ENCODE results near the gene CACNA1E.

Gene CACNA1E

DNA sequence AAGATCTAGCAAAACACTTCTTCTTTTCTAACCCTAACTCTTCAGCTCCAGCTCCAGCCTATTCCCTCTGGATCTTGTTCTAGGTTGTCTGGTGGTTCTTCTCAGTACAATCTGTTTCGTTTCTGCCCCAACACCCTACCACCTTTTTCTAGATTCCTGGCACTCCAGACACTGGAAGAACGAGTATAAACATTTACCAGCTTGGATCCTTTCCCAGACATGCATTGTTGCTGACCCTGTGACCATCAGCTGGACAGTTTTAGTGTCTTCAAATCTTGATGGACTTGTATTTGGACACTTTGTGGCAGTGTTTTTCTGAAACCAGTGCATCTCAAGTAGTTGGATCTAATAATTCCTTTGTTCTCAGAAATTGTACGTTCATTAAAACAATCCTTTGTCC is 30.6 kb upstream of the CACNA1E start:
- no peak for TF ChIP-seq EZH2phosphoT487 (conservative IDR thresholded peaks at IDR 0.05; ENCODE audit: low read length)
- TF ChIP-seq, protein P1, sequence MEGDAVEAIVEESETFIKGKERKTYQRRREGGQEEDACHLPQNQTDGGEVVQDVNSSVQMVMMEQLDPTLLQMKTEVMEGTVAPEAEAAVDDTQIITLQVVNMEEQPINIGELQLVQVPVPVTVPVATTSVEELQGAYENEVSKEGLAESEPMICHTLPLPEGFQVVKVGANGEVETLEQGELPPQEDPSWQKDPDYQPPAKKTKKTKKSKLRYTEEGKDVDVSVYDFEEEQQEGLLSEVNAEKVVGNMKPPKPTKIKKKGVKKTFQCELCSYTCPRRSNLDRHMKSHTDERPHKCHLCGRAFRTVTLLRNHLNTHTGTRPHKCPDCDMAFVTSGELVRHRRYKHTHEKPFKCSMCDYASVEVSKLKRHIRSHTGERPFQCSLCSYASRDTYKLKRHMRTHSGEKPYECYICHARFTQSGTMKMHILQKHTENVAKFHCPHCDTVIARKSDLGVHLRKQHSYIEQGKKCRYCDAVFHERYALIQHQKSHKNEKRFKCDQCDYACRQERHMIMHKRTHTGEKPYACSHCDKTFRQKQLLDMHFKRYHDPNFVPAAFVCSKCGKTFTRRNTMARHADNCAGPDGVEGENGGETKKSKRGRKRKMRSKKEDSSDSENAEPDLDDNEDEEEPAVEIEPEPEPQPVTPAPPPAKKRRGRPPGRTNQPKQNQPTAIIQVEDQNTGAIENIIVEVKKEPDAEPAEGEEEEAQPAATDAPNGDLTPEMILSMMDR (IDR thresholded peaks at IDR 0.05; ENCODE audit: insufficient read depth, low read length, poor library complexity, severe bottlenecking): no peak
- Histone ChIP-seq H3K27ac (ENCODE audit: low read depth, low read length) (no peak overlapping the region), H3K4me2 (ENCODE audit: low read depth, low read length, poor library complexity, severe bottlenecking) (no peak overlapping the region), H3K9me3 (ENCODE audit: insufficient read depth, low read length) (no peaks in the 10 kb centered on the region), H3K36me3 (ENCODE audit: low read length) (no peaks in the 10 kb centered on the region), H3K4me3 (ENCODE audit: insufficient read depth, low read length, poor library complexity, severe bottlenecking) (no peak overlapping the region), H3K9ac (ENCODE audit: low read length) (no peak overlapping the region), H2AFZ (ENCODE audit: low read depth, low read length, severe bottlenecking) (no peak overlapping the region), H3K79me2 (ENCODE audit: insufficient read depth, low read length) (no peaks in the 10 kb centered on the region), H3K27me3 (ENCODE audit: low read length) (no peaks in the 10 kb centered on the region), H3K9me2 (replicated peaks; ENCODE audit: insufficient read depth, low read length) (no peaks in the 10 kb centered on the region), H4K20me1 (ENCODE audit: low read depth, low read length) (no peaks in the 10 kb centered on the region), H3F3A (ENCODE audit: insufficient read depth) (no peaks in the 10 kb centered on the region)

DNA sequence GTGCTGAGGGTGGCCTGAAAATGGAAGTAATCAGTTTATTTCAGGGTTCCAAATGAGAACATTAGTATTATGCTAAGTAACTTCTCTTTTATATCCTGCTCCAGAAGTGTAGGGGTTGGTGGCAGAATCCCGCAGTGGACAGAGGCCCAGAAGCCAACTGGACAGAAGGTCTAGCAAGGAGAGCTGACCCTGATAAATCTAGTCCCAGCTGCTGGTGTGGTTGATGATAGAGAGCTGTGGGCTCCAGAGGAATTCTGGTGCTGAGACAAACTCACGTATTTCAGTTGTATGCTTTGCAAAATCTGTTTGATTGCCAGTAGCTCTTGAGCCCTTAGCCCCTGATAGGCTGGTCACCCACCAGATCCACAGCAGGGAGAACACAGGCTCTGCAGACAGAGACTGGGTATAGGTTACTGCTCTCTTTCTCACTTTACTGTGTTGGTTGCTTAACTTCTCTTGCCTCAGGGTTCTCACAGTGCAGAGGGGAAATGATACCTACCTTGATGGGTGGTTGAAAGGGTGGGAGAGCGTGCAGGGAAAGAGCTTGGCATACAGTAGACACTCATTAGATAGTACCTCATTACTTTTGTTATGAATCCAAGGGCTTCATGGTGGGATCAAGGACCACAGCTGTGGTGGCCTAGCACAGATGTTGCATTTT is 29.6 kb upstream of the CACNA1E start:
- Histone ChIP-seq H3K27ac (ENCODE audit: low read depth, low read length) (no peak overlapping the region), H3K4me3 (ENCODE audit: insufficient read depth, low read length, poor library complexity, severe bottlenecking) (no peak overlapping the region), H3K36me3 (ENCODE audit: low read length) (no peaks in the 10 kb centered on the region), H3F3A (ENCODE audit: insufficient read depth) (no peaks in the 10 kb centered on the region), H3K9me2 (replicated peaks; ENCODE audit: insufficient read depth, low read length) (no peaks in the 10 kb centered on the region), H3K27me3 (ENCODE audit: low read length) (no peaks in the 10 kb centered on the region), H3K9me3 (ENCODE audit: insufficient read depth, low read length) (no peaks in the 10 kb centered on the region), H2AFZ (ENCODE audit: low read depth, low read length, severe bottlenecking) (no peak overlapping the region), H3K4me2 (ENCODE audit: low read depth, low read length, poor library complexity, severe bottlenecking) (no peak overlapping the region), H3K79me2 (ENCODE audit: insufficient read depth, low read length) (no peaks in the 10 kb centered on the region), H4K20me1 (ENCODE audit: low read depth, low read length) (no peaks in the 10 kb centered on the region), H3K9ac (ENCODE audit: low read length) (no peak overlapping the region)
- TF ChIP-seq, protein P1 (IDR thresholded peaks at IDR 0.05; ENCODE audit: insufficient read depth, low read length, poor library complexity, severe bottlenecking): no peak
- TF ChIP-seq EZH2phosphoT487 (conservative IDR thresholded peaks at IDR 0.05; ENCODE audit: low read length): no peak

DNA sequence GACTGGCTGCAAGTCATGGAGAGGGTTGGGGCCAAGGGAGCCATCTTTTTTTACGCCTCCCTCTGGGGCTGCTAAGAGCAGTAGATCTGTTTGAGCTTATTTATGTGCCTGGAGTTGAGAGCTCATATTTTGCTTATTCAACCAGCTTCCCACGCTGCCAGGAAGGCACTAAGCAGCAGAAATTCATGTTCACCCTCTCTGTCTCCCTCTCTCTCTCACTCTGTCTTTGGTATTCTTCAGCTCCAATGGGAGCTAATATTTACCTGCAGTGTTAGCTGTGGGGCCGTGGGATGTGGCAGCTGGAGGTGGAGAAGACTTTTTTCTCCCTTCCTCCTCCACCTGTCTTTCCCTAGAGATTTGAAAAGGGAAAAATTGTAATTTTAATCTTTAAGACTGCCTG is 26.8 kb upstream of the CACNA1E start:
- Histone ChIP-seq H3K4me3 (ENCODE audit: insufficient read depth, low read length, poor library complexity, severe bottlenecking) (no peak overlapping the region), H2AFZ (ENCODE audit: low read depth, low read length, severe bottlenecking) (no peak overlapping the region), H3K36me3 (ENCODE audit: low read length) (no peaks in the 10 kb centered on the region), H3K9ac (ENCODE audit: low read length) (no peak overlapping the region), H3K4me2 (ENCODE audit: low read depth, low read length, poor library complexity, severe bottlenecking) (no peak overlapping the region), H3K27me3 (ENCODE audit: low read length) (no peaks in the 10 kb centered on the region), H3K9me2 (replicated peaks; ENCODE audit: insufficient read depth, low read length) (no peaks in the 10 kb centered on the region), H3K9me3 (ENCODE audit: insufficient read depth, low read length) (no peaks in the 10 kb centered on the region), H4K20me1 (ENCODE audit: low read depth, low read length) (no peaks in the 10 kb centered on the region), H3K79me2 (ENCODE audit: insufficient read depth, low read length) (no peaks in the 10 kb centered on the region), H3F3A (ENCODE audit: insufficient read depth) (no peaks in the 10 kb centered on the region), H3K27ac (ENCODE audit: low read depth, low read length) (no peak overlapping the region)
- TF ChIP-seq, protein P1 (IDR thresholded peaks at IDR 0.05; ENCODE audit: insufficient read depth, low read length, poor library complexity, severe bottlenecking): no peak
- no peak for TF ChIP-seq EZH2phosphoT487 (conservative IDR thresholded peaks at IDR 0.05; ENCODE audit: low read length)

Measured in SU-DHL-6 (cell line).